Thyroid gland (tissue), 4 donors: ENCODE results near the gene ADAMTS12.

Experiments
- POLR2A ChIP-seq, 2 donors: fragments of 450-650 bp; IDR thresholded peaks; one replicate each; pipeline ENCODE4 v1.6.1; 2017; ENCODE audit warnings: antibody characterized with exemption in 2 of 2, mild to moderate bottlenecking in 2 of 2, moderate library complexity in 1 of 2
- TF ChIP-seq, protein P1 (sequence below), 6 experiments: fragments of 200-600 bp in 3 of 6; fragments of 450-650 bp in 3 of 6; sonication (generic) in 3 of 6; IDR thresholded peaks; one replicate each; pipeline ENCODE4 v1.5.1; 2016 to 2019; ENCODE audit warnings: antibody characterized with exemption in 6 of 6, mild to moderate bottlenecking in 2 of 6, inconsistent platforms in 1 of 6, moderate library complexity in 1 of 6

DNA sequence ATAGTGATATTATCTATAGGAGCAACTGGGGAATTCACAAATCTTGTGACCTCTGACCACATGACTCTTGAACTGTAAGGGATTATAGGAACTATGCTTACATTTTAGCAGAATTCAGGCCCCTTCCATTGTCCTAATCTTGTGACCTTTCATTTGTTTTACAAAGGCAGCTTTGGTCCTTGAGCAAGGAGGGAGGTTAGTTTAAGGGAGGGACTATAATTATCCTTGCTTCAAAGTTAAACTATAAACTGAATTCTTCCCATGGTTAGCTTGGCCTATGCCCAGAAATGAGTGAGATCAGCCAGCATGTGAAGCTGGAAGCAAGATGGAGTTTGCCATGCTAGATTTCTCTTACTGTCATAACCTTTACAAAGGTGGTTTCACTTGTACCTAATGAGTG, 399.8 kb downstream of the ADAMTS12 start:
- TF ChIP-seq POLR2A (IDR thresholded peaks at IDR 0.05): no peak
- TF ChIP-seq, protein P1, sequence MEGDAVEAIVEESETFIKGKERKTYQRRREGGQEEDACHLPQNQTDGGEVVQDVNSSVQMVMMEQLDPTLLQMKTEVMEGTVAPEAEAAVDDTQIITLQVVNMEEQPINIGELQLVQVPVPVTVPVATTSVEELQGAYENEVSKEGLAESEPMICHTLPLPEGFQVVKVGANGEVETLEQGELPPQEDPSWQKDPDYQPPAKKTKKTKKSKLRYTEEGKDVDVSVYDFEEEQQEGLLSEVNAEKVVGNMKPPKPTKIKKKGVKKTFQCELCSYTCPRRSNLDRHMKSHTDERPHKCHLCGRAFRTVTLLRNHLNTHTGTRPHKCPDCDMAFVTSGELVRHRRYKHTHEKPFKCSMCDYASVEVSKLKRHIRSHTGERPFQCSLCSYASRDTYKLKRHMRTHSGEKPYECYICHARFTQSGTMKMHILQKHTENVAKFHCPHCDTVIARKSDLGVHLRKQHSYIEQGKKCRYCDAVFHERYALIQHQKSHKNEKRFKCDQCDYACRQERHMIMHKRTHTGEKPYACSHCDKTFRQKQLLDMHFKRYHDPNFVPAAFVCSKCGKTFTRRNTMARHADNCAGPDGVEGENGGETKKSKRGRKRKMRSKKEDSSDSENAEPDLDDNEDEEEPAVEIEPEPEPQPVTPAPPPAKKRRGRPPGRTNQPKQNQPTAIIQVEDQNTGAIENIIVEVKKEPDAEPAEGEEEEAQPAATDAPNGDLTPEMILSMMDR (IDR thresholded peaks at IDR 0.05): no peak
